GM10847 (cell line): Measurements from ENCODE around the gene DDX5.

Experiments
- POLR2A ChIP-seq: IDR thresholded peaks from 2 replicates; pipeline ENCODE4 v1.6.1; 2011; ENCODE audit not compliant: insufficient read length; ENCODE audit errors: extremely low read depth

The DDX5 gene

DNA sequence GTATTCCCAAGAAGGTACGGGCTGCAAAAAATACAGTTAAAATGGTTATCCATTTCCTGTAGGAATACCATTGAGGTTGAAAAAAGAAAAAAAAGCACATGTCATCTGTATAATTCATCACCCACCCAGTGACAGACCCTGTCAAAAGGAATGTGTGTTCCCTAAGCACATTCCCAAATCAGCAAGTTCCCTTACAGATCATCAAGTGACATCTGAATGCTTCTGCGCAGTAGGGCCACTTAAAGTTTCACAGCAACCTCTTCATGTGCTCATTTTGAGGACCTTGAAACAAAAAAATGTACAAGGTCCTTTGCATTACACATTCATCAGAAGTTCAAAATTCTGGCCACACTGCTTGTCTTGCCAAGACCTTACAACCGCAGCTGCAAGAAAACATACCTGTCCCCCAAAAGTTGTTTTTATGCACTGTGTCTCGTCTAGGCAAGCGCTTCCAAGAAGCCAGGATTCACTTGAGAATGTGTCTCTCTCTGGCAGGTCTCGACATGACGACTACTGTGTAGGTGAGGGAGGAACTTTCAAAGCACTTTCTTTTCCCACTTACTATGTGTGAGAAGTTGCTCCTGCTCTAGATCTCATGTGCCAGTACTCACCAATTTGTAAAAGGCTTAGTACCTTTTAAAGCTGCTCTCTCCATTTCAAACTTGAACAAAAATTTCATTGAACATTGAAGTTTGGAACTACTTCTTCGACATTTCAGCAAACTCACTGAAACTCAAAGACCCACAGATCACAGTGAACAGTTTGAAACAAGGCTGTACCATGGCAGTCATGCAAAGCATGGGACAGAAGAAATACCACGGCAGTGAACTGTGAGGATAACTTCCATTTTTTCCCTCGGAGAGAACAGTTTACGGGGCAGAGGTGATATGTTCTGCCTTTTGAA lies 5.0 kb downstream of the DDX5 start:
- no peak for TF ChIP-seq POLR2A

DNA sequence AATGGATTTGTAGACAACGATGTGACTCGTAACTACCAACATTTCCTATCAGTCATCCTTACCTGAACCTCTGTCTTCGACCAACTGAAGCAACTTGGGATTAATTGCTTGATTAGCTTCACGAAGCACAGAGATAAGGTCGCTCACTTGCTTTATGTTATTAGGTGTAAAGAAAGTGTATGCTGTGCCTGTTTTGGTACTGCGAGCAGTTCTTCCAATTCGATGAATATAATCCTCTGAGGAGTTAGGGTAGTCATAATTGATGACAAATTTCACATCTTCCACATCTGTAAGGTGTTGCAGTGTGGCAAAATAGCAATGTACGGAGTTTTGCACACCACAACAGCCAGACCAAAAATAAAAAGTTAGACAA lies 5.6 kb downstream of the DDX5 start:
- TF ChIP-seq POLR2A, result no peak

DNA sequence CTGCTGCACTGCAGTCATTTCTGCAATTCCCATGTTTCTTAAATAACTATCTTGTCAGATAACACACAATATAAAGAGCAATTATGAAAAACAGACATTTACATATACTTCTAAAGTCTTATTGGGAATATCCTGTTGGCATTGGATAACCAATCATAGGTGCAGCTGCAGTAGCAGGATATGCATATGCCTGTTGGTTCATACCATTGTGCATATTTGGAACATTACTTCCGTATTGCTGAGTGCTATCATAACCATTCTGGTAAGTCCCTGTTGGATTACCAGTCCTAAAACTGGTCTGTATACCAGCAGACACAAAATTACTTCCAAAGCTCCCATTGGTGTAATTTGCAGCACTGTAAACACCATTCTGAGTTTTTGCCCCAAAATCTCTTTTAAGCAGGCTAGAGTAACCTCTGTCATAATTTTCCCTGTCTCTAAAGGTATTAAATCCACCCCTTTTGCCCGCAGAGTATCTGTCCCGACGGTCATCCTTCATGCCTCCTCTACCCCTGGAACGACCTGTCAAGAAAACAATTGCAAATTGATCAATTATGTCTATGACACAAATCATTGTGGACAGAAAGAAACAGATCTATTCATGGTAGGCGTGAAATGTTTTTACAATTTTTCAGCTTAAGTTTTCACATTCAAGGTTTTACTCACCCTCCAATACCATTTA lies 6.1 kb downstream of the DDX5 start:
- no peak for TF ChIP-seq POLR2A

DNA sequence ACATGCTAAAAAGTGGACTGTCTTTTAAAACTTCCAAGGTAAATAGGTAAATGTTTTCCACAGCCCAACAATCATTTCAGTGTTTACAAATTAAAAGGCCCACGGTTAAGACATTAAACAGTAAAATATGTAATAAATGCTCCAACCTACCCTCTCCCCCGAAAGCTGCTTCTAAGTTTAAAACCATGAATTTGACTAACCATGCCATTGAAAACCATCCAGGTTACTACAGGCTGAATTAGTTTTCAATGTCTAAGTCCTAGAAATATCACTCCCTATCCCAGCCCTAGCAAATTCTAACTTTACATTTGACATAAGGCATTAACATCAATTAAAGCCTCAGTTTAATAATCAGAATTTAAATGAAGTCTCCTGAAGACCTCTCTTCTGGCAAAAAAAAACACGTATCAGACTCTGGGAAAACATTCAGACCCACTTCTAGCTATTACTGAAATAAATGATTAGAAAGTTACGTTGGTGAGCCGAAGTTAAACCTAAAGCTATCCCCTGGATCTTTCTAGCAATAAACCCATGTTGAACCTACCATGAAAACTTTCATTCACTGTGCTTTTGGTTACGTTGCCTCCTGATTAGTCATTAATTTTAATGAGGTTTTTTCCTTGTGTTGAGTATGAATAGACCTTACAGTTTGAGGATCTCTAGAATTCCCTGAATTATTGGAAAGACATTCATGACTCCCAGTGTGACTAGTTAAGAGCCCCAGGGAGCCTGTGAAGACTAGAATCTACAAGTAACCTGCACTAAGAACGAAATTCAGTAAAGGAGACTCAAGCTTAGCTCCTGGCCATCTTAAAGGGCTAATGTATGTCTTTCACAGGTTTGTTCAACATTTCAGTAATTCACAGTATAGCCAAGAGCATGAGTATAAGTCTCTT lies 7.5 kb downstream of the DDX5 start:
- no peak for TF ChIP-seq POLR2A

DNA sequence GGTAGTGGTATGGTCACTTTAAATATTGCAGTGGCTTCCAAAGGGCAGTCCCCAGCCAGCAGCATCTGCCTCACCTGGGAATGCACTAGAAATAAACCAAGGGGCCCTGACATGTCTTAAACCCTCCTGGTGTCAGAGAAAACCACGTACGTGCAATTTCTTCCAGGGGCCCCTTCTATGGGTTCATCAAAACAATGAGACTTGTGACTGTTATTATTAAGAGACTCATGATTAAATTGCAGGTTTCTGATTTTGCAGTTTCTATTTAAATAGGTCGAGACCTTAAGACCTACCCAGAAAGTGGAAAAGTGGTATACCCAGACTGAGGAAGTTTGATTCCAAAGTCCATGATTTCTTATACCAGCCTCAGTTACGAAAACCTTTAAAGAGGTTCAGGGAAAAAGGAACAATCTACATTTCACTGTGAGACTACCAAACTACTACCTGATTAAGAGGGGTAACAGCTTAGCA lies 8.5 kb downstream of the DDX5 start:
- no peak for TF ChIP-seq POLR2A

DNA sequence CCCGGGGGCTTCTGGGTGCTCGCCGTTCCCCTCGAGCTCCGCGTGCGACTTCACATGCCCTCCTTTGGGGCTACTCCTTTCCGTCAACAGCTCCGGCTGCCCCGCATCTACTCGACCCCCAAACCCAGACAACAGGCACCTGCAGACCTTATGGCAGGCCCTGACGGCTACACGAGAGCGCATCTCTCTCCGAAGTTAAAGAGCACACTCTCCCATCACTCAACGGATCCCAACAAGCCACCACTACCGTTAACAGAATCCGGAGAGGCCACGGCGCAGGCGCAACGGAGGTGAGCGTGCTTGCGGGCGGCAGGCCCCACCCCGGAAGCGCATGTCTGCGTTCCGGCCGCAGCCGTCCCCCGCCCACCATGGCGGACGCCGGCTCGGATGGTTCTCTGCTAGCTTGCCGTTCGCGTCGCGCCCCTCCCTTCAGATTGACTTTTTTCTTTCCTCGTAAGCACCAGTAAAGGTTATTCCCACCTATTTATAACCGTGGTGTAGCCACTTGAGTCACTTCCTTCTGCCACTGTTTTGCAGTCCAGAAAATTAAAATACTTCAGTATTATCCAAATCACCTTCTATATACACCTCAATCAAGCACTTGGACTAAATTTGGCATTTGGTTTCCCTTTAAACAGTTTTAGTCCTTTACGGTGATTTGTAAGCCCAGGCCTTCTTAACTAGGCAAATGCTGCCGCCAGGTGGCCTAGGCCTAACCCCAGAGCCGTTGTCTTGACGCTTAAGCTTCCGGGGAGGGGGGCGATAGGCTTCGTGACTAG lies 9.1 kb downstream of the DDX5 start, which contains the start of gene POLG2:
Gene POLG2, minus strand, starts transcription at position 269 of the 779 bp plus-strand sequence. Its CDS starts 86 bp downstream, at position 183.
- TF ChIP-seq POLR2A, result peak; percentile 89

DNA sequence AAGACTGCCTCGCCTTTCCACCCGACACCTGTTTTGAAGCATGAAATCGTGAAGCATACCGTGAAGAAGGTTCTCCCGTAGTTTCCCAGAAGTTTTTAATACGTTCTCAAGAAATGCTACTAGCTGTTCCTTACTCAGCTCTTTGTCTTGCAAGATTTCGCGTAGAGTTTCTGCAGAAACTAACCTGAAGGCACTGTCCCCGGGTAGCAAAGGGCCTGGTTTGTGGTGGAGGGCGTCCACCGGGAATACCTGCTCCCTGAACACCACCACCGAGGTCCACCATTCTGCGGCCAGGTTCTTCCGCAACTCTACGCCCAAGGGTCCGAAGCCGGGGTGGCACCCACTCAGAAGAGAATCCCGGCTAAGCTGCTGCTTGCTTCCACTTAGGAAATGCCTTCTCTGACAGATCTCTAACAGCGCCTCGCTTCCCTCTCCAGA lies 9.7 kb downstream of the DDX5 start:
- TF ChIP-seq POLR2A, result no peak

DNA sequence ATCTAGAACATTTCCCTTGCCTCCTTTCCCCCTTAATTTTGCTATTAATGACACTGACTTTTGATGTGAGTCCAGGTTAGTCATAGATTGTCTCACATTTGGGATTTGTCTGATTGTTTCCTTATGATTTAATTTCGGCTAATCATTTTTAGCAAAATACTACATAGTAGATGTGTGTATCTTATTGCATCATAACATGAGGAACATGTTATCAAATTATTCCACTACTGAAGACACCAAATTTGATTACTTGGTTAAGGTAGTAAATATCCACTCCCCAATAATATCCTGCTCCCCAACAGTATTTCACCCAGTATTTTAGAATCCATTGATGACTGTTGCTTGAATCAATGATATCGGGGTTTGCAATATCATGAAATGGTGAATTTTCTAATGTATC lies 12.0 kb downstream of the DDX5 start:
- TF ChIP-seq POLR2A, result no peak

DNA sequence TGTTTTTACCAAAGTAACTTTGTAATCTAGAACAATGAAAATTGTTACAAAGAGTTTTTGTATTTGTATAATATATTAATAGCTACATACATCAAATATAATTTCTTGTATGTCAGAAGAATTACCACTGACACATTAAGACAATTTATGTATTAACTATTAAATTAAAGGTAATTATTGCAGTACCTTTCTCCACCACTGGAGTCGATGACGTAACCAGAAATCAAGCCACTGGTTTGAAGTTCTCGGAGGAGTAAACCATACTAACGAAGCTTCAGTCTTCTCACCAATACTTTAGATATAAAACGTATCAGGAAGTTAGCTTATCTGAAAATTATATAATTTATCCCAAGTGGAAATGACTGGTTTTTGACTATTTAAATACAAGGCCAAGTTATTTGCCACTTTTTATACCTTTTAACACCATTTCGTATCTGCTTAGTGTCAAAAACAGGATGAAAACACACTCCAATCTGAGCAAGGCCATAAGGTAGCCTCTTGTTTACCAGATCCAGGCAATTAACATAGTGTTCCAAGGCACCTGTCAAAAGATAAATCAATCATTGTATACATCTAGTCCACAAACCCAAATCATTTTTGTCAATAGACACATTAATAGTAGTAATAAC lies 13.5 kb downstream of the DDX5 start:
- no peak for TF ChIP-seq POLR2A

DNA sequence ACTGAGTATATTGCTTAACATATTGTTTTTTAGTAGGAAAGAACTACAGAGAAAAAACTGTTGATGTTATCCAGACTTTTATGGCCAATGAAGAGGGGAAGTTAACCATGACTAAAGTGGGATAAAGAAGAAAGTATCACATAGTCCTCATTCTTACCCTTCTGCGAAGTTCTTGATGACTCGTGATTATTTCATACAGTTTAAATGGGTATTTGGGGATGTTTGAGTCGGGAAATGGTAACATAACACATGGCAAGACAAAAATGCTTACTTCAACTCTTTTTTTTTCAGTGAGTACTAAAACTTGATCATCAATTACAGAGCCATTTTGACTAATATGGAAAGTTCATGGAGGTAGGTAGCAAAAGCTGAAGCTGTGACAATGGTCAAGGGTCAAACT lies 14.1 kb downstream of the DDX5 start:
- TF ChIP-seq POLR2A, result no peak

DNA sequence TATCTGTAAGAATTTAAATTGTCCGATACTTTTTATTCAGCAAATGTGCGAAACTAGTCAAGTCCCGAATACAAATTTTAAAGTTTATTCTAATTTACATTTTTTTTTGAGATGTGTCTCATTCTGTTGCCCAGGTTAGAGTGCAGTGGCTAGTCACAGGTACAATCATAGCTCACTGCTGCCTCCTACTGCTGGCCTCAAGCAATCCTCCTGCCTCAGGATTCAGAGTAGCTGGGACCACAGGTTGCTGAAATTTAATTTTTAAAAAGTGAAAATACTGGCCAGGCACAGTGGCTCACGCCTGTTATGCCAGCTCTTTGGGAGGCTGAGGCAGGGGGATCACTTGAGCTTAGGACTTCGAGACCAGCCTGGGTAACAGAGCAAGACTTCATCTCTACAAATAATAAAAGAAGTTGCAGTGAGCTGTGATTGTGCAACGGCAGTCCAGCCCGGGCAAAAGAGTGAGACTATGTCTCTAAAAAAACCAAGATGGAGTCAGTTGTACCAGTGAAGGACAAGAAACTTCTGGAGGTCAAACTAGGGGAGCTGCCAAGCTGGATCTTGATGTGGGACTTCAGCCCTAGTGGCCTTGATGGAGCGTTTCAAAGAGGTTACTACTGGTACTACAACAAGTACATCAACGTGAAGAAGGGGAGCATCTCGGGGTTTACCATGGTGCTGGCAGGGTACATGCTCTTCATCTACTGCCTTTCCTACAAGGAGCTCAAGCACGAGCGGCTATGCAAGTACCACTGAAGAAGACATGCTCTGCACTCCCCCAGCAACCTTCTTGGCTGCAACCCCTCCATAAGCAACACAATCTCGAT lies 14.8 kb downstream of the DDX5 start:
- no peak for TF ChIP-seq POLR2A

DNA sequence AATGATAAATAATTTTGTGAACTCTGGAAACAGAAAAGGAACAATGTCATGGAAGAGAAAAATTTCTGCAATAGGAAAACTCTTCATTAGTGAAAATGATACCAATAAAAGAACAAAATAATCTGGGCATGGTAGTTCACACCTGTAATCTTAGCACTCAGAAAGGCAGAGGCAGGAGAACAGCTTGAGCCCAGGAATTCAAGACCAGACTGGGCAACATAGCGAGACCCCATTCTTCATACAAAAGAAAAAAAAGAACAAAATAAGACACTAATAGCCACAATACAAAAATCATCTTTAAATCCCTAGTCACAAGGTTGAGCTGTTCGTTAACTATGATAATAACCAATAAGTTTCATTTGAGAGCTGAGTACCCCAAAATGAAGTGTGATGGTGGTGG lies 17.8 kb downstream of the DDX5 start:
- no peak for TF ChIP-seq POLR2A

DNA sequence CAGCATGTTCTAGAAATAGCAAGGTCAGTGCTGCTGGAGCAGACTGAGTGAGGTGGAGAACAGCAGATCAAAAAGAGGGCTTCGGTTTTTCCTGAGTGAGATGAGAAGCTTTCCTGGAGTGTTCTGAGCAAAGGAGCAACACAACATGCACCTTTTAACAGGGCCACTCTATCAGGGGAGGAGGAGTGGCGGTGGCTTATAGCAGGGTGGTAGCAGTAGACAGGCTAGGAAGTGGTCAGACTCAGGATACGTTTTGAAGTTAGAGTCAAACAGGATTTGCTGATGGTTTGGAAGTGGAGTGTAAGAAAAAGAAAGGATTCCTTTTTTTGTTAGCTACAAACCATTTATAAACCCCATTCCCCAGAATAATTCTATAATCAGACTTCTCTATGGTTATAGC lies 21.7 kb downstream of the DDX5 start:
- no peak for TF ChIP-seq POLR2A

DNA sequence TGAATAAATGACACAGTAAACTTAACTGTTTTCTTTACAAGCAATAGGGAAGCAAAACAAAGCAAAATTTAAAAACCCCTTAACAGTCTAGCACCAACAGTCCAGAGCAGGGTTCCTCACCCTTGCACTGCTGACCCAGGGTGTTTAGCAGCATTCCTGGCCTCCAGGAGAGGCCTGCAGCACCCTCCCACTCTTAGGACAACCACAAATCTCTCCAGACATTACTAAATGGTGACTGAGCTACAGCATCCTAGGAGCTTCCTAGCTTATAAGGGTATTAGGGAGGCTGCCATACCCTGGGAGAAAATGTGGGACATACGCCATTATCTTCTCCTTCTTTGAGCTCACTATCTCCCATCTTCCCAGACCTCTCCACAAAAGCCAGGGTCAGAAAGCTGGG lies 25.1 kb downstream of the DDX5 start:
- no peak for TF ChIP-seq POLR2A

DNA sequence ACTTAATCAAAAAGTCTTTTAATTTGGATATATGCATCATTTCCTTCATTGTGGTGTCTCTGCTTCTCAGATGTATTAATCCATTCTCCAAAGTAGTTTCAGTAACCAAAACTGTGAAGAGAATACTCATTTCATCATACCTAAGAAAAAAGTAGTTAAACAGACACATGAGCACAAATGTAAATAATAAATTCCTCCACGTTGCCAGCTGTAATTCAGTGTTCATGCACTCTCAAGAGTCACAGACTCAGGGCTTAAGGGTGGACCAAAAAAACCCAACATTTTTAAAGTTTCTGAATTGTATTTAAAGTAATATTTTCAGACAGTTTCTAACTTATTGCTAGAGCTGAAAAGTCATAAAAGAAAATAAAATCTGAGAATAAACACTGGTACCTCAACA lies 28.2 kb downstream of the DDX5 start:
- no peak for TF ChIP-seq POLR2A
